DMS53 treated with DMSO at 0.1 percent for 48 hours (cell line): Measurements from ENCODE around the gene BECN2.

Experiments used
- DNase-seq: peaks from one replicate; lab custom pipeline; 2025; ENCODE audit not compliant: unreplicated experiment; lab: John Stamatoyannopoulos, UW

BECN2 gene, protein sequence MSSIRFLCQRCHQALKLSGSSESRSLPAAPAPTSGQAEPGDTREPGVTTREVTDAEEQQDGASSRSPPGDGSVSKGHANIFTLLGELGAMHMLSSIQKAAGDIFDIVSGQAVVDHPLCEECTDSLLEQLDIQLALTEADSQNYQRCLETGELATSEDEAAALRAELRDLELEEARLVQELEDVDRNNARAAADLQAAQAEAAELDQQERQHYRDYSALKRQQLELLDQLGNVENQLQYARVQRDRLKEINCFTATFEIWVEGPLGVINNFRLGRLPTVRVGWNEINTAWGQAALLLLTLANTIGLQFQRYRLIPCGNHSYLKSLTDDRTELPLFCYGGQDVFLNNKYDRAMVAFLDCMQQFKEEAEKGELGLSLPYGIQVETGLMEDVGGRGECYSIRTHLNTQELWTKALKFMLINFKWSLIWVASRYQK

DNA sequence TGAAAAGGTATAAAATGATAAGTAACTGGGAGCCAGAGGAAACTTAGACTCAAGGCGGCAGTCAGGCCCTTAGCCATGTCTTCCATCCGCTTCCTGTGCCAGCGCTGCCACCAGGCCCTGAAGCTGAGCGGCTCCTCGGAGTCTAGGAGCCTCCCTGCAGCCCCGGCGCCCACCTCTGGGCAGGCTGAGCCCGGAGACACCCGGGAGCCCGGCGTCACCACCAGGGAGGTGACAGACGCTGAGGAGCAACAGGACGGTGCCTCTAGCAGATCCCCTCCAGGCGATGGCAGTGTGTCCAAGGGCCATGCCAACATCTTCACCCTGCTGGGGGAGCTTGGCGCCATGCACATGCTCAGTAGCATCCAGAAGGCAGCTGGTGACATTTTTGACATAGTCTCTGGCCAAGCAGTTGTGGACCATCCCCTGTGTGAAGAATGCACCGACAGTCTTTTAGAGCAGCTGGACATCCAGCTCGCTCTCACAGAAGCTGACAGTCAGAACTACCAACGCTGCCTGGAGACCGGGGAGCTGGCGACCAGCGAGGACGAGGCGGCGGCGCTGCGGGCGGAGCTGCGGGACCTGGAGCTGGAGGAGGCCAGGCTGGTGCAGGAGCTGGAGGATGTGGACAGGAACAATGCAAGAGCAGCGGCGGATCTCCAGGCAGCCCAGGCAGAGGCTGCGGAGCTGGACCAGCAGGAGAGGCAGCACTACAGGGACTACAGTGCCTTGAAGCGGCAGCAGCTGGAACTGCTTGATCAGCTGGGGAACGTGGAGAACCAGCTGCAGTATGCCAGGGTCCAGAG, at the start of gene BECN2:
TSS of gene BECN2 (plus strand) at position 76 of the 803 bp plus-strand sequence. CDS start at position 76, 0 bp downstream.
- DNase-seq, result peak; percentile 55

DNA sequence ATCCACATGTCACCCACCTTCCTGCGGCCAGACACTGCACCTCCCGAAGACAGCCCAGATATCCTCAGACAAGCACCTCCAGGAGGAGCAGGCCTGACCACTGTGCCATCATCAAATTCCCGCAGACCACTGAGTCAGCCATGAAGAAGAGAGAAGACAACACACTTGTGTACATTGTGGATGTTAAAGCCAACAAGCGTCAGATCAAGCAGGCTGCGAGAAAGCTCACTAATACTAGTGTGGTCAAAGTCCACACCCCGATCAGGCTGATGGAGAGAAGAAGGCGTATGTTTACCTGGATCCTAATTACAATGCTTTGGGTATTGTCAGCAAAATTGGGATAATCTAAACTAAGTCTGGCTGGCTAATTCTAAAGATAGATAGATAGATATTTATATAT, 41.4 kb upstream of the BECN2 start:
- DNase-seq, result no peak

DNA sequence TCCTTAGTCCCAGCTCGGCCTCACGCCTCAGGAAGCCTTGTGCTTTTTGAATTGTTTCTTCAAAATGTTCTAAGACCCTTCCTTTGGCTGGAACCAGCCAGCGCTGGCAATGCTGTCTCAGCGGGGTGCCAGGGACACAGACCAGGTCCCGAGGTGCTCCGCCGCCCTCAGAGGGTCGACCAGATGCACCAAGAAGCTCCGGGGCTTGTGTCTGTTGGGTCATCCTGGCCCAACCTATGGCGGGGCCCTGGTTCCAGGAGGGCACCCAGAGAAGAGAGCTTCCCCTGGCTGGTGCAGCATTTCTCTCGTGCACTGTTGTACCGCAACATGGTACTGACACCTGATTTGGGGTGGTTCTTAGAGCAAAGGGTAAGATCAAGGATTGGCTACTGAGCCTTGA, 40.1 kb upstream of the BECN2 start:
- no peak for DNase-seq

DNA sequence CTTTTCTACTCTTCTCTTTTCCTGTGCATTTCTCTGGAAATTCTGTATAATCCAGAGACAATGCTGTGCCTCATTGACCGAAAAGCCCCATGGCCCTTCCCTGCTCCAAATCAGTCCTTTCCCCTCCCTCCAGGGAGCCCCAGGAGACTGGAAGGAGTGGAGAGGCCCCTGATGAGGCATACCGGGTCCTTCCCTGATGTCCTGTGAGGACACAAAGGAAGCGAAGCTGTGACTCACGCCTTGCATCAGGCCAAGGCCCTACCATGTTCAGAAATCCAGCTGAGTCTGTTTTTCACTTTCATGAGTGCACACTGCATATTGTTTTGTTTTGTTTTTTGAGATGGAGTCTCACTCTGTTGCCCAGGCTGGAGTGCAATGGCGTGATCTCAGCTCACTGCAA, 38.7 kb upstream of the BECN2 start:
- no peak for DNase-seq

DNA sequence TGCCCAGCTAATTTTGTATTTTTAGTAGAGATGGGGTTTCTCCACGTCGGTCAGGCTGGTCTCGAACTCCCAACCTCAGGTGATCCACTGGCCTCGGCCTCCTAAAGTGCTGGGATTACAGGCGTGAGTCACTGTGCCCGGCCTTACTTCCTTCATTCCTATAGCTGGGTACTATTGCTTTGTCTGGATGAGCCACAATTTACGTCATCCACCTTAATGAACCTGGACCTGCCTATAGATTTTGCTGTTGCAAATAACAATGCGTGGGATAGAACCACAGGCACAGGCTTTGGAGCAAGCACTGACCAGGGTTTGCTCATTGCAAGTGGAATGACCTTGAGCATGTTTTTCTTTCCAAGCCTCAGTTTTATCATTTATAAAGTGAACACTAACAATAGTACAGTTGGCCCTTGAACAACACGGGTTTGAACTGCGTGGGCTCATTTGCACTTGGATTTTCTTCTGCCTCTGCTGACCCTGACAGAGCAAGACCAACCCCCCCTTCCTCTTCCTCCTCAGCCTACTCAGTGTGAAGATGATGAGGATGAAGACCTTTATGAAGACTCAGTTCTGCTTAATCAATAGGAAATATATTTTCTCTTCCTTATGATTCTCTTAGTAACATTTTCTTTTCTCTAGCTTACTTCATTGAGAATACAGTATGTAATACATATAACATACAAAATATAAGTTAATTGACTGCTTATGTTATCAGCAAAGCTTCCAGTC, 33.3 kb upstream of the BECN2 start:
- DNase-seq, result no peak

DNA sequence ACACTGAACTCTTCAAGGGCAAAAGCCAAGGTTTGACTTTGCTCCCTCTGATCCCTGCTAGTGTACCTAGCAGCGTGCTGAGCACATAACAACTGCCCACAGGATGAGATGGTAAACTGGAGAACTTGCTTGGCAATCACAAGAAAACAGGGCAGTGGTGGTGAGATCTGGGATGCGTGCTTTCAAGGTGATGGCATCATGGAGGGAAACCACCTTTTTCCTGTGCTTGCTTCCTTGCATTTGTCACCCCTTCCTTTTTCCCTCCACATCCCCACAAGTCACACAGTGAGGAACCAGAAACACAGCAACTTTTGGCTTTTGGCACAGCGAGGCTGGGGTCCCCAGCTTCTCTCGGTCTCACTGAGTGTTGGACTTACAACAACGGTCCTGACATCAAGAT, 31.4 kb upstream of the BECN2 start:
- DNase-seq, result no peak

DNA sequence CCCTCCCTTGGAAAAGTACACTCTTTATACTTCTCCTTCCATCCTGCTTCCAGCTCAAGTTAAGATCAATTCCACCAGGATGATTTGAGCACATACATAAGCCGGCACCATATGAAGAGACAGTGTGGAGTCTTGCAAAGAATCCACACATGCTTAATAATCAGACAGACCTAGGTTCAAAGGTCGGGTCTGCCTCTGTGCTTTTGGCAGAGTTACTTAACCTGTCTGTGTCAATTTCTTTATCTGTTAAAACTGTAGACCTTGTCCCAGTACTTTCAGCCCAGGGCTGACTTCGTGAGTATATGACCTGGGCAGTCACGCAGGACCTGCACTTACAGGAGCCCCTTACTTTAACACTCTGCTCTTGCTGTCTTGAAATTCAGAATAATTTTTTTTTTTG, 30.2 kb upstream of the BECN2 start:
- no peak for DNase-seq

DNA sequence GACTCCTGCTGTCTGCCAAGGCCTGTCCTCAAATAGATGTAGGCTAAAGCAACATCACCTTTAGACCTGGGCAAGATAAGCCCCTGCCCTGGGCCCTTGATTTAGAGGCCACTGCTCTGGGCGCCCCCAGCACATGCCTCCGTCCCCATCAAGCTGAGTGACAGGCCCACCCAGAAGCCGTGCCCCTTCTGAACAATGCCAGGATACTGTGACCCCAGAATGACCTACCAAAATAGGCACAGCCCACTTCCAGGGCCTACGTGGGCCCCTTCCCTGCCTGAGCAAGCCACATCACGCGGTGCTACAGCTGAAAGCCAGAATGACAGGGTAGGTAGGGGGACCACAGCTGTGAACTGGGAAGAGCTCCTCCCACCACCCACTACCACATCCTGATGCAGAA, 24.7 kb upstream of the BECN2 start:
- no peak for DNase-seq

DNA sequence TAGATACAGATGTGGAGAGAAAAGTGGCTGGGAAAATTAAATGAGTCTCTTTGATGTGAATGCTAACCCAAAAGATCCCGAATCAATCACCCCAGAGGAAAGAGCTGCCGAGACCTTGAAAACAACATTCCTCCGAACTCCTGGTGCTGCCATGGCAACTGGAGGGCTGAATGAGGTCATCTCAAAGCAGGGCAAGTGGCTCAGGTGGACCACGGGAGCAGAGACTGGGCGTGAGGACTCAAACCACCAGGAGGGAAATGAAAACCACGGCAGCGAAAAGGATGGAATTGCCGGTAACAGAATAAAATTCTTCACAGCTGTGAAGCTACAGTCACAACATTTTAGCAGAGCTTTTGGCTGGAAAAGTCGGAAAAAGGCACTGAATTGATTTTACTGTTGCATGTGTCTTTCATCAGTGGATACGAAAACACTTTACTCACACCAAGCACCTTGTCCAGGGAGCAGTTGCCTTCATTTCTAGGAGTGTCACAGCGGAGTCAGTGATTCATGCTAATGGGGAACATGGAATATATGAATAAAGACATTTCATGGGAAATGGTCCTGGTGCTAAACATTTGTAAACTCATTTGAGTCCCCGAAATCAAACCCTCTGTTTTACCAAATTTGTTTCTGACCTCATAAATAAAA, 23.2 kb upstream of the BECN2 start:
- DNase-seq, result peak; percentile 11

DNA sequence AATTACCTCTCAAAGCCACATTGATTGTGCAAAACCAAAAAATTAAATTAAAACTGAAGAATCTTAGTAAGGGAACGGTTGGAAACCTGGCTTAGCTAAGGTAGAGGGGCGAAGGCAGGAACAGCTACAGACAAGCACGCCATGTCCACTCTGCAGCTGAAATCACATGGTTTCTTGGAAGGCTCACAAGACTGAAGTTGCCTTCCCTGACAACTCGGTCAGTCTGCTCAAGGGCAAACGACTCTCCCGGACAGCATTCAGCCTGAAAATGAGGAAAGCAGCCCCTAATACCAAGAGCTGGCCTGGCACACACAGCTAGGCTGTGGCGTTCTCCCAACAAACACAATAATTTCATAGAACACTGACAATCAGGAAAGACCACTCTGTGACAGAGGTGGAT, 22.7 kb upstream of the BECN2 start:
- DNase-seq, result no peak

DNA sequence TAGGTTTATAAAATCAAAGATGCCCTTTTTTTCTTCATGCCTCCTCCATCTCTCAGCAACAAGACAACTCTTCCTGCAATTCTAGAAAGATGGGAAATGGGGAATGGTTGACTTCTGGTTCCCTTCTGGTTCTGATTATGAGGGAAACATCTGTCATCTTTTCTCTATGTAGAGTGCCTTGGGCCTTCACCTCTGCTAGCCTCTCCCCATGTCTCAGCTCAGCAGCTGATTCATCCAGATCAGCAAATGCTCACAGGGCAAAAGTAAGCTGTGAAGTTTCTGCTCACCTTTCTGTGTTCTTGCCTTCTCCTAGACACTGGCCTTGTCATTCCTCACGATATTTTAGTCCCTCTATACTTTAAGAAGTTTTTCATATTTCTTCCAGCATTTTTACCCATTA, 17.8 kb upstream of the BECN2 start:
- no peak for DNase-seq

DNA sequence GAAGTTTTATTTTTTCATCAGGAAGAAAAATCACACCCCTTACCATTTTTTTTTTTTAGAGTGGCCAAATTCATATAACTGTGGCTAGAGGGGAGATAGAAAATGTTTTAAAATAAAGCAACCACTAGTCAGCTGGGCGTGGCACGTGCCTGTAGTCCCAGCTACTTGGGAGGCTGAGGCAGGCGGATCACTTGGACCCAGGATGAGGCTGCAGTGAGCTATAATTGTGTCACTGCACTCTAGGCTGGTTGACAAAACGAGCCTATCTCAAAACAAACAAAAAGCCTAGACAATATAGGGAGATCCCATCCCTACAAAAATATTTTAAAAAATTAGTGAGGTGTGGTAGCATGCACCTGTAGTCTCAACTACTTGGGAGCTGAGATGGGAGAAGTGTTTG, 14.8 kb upstream of the BECN2 start:
- DNase-seq, result no peak

DNA sequence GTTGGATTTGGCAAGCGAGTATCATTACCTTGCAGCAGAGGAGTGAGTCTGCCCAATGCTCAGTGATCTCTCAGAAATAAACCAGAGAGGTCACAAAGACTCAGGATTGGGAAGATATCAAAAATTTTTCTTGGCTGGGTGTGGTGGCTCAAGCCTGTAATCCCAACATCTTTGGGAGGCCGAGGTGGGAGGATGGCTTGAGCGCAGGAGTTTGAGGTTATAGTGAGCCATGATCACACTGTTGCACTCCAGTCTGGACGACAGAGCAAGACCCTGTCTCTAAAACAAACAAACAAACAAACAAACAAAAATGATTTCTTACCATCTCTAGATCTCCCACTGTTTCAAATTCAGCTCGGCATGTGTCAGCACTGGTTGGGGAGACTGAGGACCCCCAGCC, 13.3 kb upstream of the BECN2 start:
- no peak for DNase-seq

DNA sequence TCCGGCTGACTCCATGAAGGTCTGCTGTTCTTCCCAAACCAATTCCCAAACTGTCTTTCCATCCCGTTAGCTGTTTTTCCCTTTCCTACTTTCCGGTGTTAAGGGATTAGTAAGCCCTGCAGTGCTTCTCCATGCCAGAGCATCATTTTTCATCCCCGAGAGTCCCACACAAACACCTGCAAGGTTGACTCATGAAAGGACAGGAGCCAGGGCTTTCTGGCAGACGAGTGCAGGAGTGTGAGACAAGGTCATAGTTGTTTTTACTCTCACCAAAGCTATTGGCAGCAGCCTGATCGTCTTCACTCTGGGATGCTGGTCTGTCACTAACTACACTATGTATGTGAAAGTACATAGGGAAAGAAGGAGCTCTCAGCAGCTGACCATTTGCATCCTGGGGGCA, 10.2 kb upstream of the BECN2 start:
- DNase-seq, result no peak

DNA sequence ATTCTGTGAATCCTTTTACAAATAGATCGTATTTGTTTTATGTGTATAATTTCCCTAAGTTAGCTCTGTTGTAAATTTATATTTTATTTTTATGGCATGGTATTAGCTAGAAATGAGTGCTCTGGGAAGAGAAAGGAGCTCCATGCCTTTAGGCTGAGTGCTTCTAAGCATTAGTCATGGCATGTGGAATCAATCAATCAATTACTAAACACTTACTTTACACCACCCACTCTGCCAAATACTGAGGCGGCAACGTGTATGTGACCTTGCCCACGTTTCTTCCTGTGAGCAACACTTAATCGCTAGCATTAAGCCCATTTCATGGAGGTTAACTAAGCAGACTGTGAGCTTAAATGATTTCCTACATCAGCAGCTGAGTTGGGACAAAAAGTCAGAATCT, 7.2 kb upstream of the BECN2 start:
- DNase-seq, result no peak

DNA sequence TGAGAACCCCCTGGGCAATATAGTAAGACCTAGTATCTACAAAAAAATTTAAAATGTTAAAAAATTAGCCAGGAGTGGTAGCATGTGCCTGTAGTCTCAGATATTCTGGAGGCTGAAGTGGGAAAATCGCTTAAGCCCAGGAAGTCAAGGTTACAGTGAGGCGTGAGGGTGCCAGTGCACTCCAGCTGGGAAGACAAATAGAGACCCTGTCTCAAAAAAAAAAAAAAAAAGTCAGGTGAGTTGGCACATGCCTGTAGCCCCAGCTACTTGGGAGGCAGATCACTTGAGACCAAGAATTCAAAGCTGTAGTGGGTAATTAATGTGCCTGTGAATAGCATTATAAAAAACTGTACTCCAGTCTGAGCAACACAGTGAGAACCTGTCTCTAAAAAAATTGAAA, 4.6 kb downstream of the BECN2 start:
- no peak for DNase-seq

DNA sequence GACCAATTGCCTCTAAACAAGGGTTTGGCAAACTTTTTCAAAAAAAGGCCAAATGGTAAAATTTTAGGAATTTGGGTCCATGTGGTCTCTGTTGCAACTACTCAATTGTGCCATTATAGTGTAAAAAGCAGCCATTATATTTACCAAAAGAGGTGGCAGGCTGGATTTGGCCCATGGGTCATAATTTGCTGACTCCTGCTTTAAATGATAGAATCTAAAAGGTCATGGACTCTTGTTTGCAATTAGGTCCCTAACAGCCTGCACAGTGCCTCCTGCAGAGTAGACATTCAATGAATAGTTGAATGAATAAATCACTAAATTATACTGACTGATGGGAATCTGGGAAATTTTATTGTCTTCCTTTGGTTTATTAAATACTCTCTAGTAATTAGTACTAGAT, 6.2 kb downstream of the BECN2 start:
- no peak for DNase-seq

DNA sequence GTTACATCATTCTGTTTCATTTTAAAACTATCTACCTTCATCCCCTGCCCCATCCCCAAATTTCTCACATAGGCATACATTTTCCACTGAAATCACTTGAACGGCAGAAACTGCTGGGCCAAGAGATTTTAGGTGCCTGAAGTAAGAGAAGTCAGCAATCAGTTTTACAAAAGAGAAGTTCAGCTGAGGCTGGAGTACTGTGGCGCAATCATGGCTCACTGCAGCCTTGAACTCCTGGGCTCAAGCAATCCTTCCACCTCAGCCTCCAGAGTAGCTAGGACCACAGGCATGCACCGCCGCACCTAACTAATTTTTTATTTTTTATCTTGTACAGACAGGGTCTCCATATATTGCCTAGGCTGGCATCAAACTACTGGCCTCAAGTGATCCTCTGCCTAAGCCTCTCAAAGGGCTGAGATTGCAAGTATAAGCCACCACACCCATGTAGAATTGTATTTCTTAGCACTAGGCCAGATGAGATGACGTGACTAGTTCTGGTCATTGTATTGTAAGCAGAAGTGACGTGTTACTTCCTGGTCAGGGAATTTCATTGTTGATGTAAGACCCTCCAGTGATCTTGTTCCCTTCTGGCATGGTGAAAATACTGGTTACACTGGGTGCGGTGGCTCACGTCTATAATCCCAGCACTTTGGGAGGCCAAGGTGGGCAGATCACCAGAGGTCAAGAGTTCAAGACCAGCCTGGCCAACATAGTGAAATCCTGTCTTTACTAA, 7.1 kb downstream of the BECN2 start:
- no peak for DNase-seq

DNA sequence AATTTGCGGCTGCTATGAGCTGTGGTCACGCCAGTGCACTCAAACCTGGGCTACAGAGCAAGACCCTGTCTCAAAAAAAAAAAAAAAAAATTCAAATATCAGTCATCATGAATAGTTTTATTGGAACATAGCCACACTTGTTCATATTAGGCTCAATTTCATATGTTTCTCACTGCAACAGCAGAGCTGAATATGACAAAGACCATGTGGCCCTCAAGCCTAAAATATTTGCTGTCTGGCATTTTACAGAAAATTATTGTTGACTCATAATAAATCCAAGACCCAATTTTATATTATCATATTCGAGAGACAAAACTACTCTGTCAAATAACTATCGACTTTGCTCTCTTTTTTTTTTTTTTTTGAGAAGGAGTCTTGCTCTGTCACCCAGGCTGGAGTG, 11.0 kb downstream of the BECN2 start:
- no peak for DNase-seq

DNA sequence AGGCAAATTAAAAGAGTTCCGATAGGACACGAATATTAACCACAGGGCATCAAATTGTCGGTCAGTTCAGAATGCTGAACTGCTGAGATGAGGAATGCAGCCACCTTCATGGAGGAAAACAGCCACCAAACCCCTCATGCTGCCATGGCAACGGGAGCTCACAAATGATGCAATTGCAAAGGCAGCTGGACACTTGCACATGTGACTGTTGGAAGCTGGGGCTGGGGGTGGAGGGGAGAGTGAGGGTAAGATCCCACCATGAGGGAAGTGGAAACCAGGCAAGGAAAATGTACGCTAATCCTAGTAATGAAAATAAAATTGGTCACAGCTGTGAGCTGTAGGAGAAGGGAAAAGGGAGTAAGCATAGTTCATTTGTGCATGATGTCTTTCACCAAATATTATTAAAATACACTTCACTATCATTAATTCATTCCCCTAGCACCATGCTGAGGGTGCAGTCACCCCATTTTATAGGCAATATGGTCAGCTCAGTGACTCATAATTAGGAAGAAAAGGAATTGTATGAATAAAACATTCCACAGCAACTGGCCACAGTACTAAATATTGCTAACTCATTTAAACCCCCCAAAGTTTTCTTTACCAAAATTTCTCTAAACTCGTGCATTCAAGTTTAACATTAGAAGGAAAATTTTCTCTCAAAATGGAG, 15.3 kb downstream of the BECN2 start:
- no peak for DNase-seq
